PC-9 (cell line): Measurements from ENCODE around the gene SPINK4. TPM values are rescaled to one million over a fixed set of nuclear protein-coding genes. Genes with fewer than 3 reads are reported as not detected.

Source experiments
- BruUV-seq: library from RNA; stranded (reverse); fragments of 400-500 nt; replicated peaks from 2 replicates; lab custom pipeline; 2021; lab: Mats Ljungman, UMichigan
- CTCF ChIA-PET: fragments of 300-600 bp; sonication (Branson Sonifier 250); formaldehyde crosslinking; loops from one replicate; lab custom pipeline; 2022; ENCODE audit warnings: antibody characterized with exemption; lab: Charles Lee
- POLR2A ChIA-PET: fragments of 300-600 bp; sonication (Branson Sonifier 250); formaldehyde crosslinking; loops from one replicate; lab custom pipeline; 2022; ENCODE audit warnings: antibody characterized with exemption; ENCODE audit not compliant: unreplicated experiment; lab: Charles Lee
- DNase-seq, 2 experiments: peaks; one replicate each; pipeline versions ENCODE4 v3.0.0 to v3.0.0-alpha.2; 2015 to 2022; ENCODE audit warnings: mixed read lengths in 1 of 2
- H2AFZ ChIP-seq: fragments of 200-600 bp; sonication (generic); 2 replicates; pipeline ENCODE4 v1.8.1; 2017; ENCODE audit warnings: antibody characterized with exemption
- H3F3A ChIP-seq: fragments of 200-600 bp; sonication (generic); 2 replicates; pipeline ENCODE4 v1.8.1; 2017; ENCODE audit warnings: antibody characterized with exemption, mild to moderate bottlenecking, low read depth; ENCODE audit not compliant: insufficient read depth
- H3K27ac ChIP-seq: fragments of 200-600 bp; sonication (generic); 2 replicates; pipeline ENCODE4 v1.6.1; 2016; ENCODE audit warnings: mixed run types
- H3K27me3 ChIP-seq: fragments of 200-600 bp; sonication (generic); 2 replicates; pipeline ENCODE4 v1.6.1; 2016; ENCODE audit warnings: low read depth, mixed run types; ENCODE audit not compliant: insufficient read depth
- H3K36me3 ChIP-seq: fragments of 200-600 bp; sonication (generic); 2 replicates; pipeline ENCODE4 v1.6.1; 2016; ENCODE audit warnings: low read depth, mixed run types
- H3K4me1 ChIP-seq: fragments of 200-600 bp; sonication (generic); replicated peaks from 2 replicates; pipeline ENCODE4 v1.6.1; 2016; ENCODE audit warnings: mixed run types; ENCODE audit not compliant: insufficient read depth
- H3K4me2 ChIP-seq: fragments of 200-600 bp; sonication (generic); 2 replicates; pipeline ENCODE4 v1.6.1; 2017; ENCODE audit warnings: mixed run types
- H3K4me3 ChIP-seq: fragments of 200-600 bp; sonication (generic); 2 replicates; pipeline ENCODE4 v1.6.1; 2016; ENCODE audit warnings: mixed run types
- H3K79me2 ChIP-seq: fragments of 200-600 bp; sonication (generic); 2 replicates; pipeline ENCODE4 v1.6.1; 2017; ENCODE audit warnings: low read depth, mixed run types
- H3K9me2 ChIP-seq: fragments of 200-600 bp; sonication (generic); 2 replicates; pipeline ENCODE4 v1.8.1; 2017; ENCODE audit warnings: mild to moderate bottlenecking; ENCODE audit not compliant: insufficient read depth
- H3K9me3 ChIP-seq: fragments of 200-600 bp; sonication (generic); 2 replicates; pipeline ENCODE4 v1.8.1; 2016; ENCODE audit warnings: low read depth; ENCODE audit not compliant: insufficient read depth
- H4K20me1 ChIP-seq: fragments of 200-600 bp; sonication (generic); 2 replicates; pipeline ENCODE4 v1.8.1; 2017; ENCODE audit not compliant: insufficient read depth
- EZH2 ChIP-seq: fragments of 200-600 bp; sonication (generic); IDR thresholded peaks from 2 replicates; pipeline ENCODE4 v1.8.0; 2017; ENCODE audit warnings: antibody characterized with exemption, low read depth
- intact Hi-C: fragments of 100-400 bp; cut with micrococcal nuclease; formaldehyde crosslinking; loops from one replicate; pipeline ENCODE4 v1.10.0; 2022; ENCODE audit not compliant: unreplicated experiment
- total RNA-seq: library from RNA; stranded (reverse); gene quantifications from 2 replicates; pipeline ENCODE4 v1.2.3, GENCODE V29; 2021
- TF ChIP-seq, protein P1 (sequence below): fragments of 200-600 bp; sonication (generic); conservative IDR thresholded peaks from 2 replicates; pipeline ENCODE4 v1.6.1; 2017; ENCODE audit warnings: mixed run types, antibody characterized with exemption, mild to moderate bottlenecking, moderate library complexity

The SPINK4 gene
- total RNA-seq, 1 experiment from 2014 or later, result not detected

DNA sequence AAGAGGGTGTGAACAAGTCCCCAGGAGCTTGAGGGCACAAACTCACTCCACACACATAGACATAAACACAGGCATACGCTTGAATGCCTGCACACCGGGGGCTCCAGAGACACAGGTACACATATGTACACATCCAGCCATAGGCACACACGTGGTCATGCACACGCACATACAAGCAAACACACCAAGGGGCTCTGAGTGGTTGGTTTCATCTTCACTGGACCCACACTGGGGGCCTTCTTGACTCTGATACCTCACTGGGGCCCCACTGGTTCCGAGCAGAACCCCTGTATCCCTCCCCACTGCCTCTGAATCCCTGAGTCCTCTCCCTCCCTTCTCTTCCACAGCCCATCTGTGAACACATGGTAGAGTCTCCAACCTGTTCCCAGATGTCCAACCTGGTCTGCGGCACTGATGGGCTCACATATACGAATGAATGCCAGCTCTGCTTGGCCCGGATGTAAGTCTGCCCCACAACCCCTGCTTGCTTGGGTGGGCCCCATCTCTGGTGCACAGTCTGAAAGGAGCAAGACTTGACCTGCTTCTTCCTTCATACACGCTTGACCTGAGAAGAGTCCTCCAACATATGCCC is 6.4 kb downstream of the SPINK4 start:
- H3K4me2 ChIP-seq, result no peak overlapping the region
- H3K36me3 ChIP-seq, result no peaks in the 10 kb centered on the region
- H3K27ac ChIP-seq, result no peak overlapping the region
- intact Hi-C loops, result no loop called here
- no peaks in the 10 kb centered on the region for H3K79me2 ChIP-seq
- H3K4me3 ChIP-seq, result no peak overlapping the region
- DNase-seq, result no peak
- BruUV-seq, result no TSS peak
- ChIA-PET CTCF (no interaction called here), POLR2A (no interaction called here)
- H4K20me1 ChIP-seq, result no peaks in the 10 kb centered on the region
- H3K9me2 ChIP-seq, result no peaks in the 10 kb centered on the region
- H2AFZ ChIP-seq, result no peak overlapping the region
- no peak for TF ChIP-seq EZH2
- TF ChIP-seq, protein P1, sequence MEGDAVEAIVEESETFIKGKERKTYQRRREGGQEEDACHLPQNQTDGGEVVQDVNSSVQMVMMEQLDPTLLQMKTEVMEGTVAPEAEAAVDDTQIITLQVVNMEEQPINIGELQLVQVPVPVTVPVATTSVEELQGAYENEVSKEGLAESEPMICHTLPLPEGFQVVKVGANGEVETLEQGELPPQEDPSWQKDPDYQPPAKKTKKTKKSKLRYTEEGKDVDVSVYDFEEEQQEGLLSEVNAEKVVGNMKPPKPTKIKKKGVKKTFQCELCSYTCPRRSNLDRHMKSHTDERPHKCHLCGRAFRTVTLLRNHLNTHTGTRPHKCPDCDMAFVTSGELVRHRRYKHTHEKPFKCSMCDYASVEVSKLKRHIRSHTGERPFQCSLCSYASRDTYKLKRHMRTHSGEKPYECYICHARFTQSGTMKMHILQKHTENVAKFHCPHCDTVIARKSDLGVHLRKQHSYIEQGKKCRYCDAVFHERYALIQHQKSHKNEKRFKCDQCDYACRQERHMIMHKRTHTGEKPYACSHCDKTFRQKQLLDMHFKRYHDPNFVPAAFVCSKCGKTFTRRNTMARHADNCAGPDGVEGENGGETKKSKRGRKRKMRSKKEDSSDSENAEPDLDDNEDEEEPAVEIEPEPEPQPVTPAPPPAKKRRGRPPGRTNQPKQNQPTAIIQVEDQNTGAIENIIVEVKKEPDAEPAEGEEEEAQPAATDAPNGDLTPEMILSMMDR, result no peak
- no peaks in the 10 kb centered on the region for H3K27me3 ChIP-seq
- H3K9me3 ChIP-seq, result no peaks in the 10 kb centered on the region
- no peaks in the 10 kb centered on the region for H3K4me1 ChIP-seq
- H3F3A ChIP-seq, result no peaks in the 10 kb centered on the region

DNA sequence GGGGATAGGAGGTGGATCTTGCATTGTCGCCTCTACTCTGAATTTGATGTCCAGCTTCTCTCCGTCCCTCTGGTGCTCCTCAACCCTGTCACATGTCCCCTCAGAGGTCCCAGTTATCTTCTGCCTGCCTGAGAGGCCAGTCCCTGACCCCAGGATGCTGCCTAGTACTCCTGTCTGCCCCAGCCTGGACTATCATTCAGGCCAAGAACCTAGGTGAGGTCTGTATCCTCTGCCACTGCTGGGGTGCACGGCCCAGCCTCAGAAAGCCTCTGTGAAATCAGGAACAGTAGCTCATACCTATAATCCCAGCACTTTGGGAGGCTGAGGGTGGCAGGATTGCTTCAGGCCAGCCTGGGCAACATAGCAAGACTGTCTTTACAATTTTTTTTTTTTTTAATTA is 8.6 kb downstream of the SPINK4 start:
- POLR2A ChIA-PET, result no interaction called here
- Histone ChIP-seq H3K9me3 (no peaks in the 10 kb centered on the region), H3K9me2 (no peaks in the 10 kb centered on the region), H3K27me3 (no peaks in the 10 kb centered on the region), H3K27ac (no peak overlapping the region), H3K4me1 (no peaks in the 10 kb centered on the region), H4K20me1 (no peaks in the 10 kb centered on the region), H3K4me2 (no peak overlapping the region), H3K36me3 (no peaks in the 10 kb centered on the region), H2AFZ (no peak overlapping the region), H3K79me2 (no peaks in the 10 kb centered on the region), H3K4me3 (no peak overlapping the region), H3F3A (no peaks in the 10 kb centered on the region)
- intact Hi-C loops, result no loop called here
- no peak for DNase-seq
- TF ChIP-seq, protein P1, result no peak
- TF ChIP-seq EZH2, result no peak
- no TSS peak for BruUV-seq
- CTCF ChIA-PET, result no interaction called here

DNA sequence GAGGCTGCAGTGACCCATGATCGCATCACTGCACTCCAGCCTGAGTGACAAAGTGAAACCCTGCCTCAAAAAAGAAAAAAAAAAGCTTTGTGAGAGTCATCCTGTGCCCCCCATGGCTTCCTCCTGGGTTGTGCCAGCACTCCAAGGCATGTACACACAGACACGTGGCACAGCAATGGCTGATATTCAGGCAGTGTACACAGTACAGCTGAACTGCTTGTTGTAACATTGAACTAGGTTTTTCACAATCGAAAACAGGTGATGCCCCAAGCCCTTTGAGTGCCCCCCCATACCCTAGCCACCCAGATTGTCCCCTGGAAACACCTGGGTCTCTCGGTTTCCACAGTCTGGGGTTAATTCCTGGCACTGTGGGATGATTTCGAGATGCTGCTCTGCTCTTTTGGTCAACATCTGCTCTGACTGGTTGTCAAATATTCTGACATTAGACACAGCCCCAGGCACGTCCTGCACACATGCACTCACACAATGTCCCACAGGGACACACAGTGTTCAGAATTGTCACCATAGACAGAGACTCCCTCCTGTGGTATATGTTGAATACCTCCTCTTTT is 9.2 kb downstream of the SPINK4 start:
- ChIA-PET POLR2A (no interaction called here), CTCF (no interaction called here)
- no peaks in the 10 kb centered on the region for H3K9me2 ChIP-seq
- no peak overlapping the region for H3K4me2 ChIP-seq
- no peaks in the 10 kb centered on the region for H3K9me3 ChIP-seq
- BruUV-seq, result no TSS peak
- H3K4me3 ChIP-seq, result no peak overlapping the region
- no peaks in the 10 kb centered on the region for H3F3A ChIP-seq
- no peak overlapping the region for H2AFZ ChIP-seq
- H3K36me3 ChIP-seq, result no peaks in the 10 kb centered on the region
- intact Hi-C loops, result no loop called here
- no peaks in the 10 kb centered on the region for H3K27me3 ChIP-seq
- no peak for DNase-seq
- no peak for TF ChIP-seq EZH2
- TF ChIP-seq, protein P1, result no peak
- no peaks in the 10 kb centered on the region for H3K4me1 ChIP-seq
- H3K27ac ChIP-seq, result no peak overlapping the region
- H3K79me2 ChIP-seq, result no peaks in the 10 kb centered on the region
- H4K20me1 ChIP-seq, result no peaks in the 10 kb centered on the region
